VCaP (cell line): ENCODE results near the gene KRT34.
"Not testable (repeated sequence)": the region's sequence is repeated elsewhere in the genome, so short reads cannot be mapped to it uniquely, and the experiment has no call there.

Experiments used
- H3K27ac ChIP-seq: fragments of 450-650 bp; 2 replicates; pipeline ENCODE4 v1.5.1; 2017
- TF ChIP-seq, protein P1 (sequence below): fragments of 450-650 bp; conservative IDR thresholded peaks from 2 replicates; pipeline ENCODE4 v1.5.1; 2017; ENCODE audit warnings: mild to moderate bottlenecking, moderate library complexity

Gene KRT34

DNA sequence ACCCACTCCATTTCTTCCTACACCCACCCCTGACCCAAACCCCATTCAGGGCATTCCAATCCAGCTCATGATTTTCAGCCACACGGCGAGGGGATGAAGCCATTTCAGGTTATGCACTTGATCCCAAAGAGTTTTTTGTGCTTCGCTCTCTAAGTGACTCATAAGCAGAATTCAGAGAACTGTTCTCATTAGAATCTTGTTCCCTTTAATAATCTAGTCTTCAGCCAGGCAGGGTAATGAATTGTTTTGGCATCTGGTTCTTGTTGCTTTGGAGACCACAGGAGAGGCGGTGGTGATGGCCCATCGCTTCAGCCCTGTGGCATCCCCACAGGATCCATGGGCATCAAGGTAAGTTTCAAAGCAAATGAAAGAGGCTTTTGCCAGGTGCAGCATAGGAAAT, 20.1 kb upstream of the KRT34 start:
- TF ChIP-seq, protein P1, sequence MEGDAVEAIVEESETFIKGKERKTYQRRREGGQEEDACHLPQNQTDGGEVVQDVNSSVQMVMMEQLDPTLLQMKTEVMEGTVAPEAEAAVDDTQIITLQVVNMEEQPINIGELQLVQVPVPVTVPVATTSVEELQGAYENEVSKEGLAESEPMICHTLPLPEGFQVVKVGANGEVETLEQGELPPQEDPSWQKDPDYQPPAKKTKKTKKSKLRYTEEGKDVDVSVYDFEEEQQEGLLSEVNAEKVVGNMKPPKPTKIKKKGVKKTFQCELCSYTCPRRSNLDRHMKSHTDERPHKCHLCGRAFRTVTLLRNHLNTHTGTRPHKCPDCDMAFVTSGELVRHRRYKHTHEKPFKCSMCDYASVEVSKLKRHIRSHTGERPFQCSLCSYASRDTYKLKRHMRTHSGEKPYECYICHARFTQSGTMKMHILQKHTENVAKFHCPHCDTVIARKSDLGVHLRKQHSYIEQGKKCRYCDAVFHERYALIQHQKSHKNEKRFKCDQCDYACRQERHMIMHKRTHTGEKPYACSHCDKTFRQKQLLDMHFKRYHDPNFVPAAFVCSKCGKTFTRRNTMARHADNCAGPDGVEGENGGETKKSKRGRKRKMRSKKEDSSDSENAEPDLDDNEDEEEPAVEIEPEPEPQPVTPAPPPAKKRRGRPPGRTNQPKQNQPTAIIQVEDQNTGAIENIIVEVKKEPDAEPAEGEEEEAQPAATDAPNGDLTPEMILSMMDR, result no peak
- H3K27ac ChIP-seq, result no peak overlapping the region

DNA sequence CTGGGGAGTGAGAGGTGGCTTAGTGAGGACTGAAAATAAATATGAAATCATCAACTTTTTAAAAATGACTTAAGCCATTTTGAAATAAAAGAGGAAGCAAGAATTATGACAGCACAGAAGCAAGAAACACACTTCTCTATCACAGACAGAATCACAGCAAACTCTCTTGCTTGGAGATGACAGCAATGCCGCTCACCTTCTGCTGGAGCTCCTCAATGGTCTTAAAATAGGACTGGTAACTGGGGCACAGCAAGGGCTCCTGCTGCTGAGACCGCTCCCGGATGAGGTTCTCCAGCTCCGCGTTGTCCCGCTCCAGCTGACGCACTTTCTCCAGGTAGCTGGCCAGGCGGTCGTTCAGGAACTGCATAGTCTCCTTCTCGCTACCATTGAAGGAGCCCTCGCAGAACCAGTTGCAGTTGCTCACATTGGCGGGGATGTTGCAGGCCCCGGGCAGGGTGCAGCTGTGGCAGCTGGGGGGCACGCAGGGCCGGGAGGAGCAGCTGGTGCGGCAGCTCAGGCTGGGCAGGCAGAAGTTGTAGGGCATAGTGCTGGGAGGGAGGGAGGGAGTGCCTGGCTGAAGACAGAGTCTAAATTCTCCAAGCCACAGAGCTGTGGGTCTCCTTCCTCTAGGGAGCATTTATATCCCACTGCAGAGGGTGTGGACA, 15.0 kb upstream of the KRT34 start, which contains the start of gene KRT31:
Gene KRT31 (minus strand): TSS at position 613 of the 665 bp plus-strand sequence. CDS start 69 bp downstream, at position 544.
- no peak within 1 kb of the TSS for H3K27ac ChIP-seq
- TF ChIP-seq, protein P1, result no peak

DNA sequence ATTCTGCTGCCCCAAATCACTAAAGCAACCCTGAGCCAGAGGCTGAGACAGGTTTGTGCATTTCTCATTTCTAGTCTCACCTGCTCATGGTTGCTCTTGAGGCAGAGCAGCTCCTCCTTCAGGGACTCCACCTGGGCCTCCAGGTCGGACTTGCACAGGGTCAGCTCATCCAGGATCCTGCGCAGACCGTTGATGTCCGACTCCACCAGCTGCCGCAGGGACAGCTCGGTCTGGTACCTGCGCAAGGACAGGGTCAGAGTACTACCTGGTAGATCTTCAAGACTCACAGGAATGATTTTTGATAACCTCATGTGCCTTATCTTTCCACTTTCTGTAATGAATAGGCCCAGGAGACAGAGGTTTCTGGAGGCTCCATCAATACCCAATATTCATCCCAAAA, 14.2 kb upstream of the KRT34 start:
- TF ChIP-seq, protein P1, result no peak
- no peak overlapping the region for H3K27ac ChIP-seq

DNA sequence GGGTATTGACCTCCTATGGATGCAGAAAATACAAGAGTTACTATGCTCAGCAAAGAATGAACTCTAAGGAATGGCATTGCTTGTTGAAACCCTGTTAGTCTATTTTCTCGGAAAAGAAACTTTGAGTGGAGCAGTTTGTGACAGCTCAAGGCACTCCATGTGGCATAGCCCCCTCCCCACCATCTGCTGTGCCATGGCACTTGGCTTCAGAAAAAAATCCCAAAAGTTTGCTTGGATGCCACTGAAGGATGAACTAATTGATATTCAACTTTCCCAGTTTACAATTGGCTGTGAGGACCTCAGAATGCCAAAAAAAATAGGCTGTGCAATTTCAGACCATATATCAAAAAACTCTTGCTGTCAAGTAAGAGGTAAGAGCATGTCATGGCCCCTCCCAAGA, 13.5 kb upstream of the KRT34 start:
- H3K27ac ChIP-seq, result no peak overlapping the region
- TF ChIP-seq, protein P1, result no peak

DNA sequence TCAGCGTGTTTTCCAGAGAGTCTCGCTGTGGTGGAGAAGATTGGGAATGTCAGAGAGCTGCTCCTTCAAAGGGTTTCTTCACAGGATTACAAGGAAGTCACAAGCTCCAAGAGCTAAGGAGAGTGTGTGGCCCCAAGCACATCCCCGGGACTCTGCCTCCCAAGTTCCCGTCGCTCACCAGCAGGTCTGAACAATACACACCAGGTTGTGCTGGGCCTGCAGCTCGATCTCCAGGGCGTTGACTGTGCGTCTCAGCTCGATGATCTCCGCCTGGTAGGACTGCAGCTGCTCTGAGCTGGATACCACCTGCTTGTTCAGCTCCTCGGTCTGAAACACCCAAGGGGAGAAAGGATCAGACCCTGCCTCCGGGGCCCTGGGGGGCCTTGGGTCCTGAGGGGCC, 12.9 kb upstream of the KRT34 start:
- not testable (repeated sequence) for H3K27ac ChIP-seq

DNA sequence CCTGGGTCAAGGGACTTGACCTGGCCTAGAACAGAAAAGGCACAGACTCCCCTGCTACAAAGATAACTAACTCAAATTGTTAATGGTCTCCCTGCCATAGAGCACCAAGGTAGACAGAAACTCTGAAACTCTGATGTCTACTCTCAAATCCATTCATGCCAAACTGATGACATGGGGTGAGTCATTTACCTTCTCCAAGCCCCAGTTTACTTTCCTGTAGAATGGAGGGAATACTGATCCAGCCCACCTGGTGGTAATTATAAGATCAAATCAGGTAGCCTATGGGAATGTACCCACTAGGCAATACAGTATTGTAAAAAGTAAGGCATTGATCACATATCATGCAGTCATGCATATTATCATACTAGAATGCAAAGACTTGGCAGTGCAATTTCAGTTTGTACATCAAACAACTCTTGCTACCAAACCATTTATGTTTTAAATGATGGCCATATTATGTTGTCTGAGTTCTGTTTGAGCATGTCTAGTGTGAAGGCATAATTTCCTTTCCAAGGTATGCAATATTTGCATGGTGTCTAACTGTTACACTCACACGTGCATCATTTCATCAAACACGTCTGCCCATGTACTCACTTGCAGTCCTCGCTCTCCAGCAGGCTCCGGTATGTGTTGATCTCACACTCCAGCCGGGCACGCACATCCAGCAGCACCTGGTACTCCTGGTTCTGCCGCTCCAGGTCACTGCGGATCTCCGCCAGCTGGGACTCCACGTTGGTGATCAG, 12.3 kb upstream of the KRT34 start:
- TF ChIP-seq, protein P1, result no peak
- no peak overlapping the region for H3K27ac ChIP-seq

DNA sequence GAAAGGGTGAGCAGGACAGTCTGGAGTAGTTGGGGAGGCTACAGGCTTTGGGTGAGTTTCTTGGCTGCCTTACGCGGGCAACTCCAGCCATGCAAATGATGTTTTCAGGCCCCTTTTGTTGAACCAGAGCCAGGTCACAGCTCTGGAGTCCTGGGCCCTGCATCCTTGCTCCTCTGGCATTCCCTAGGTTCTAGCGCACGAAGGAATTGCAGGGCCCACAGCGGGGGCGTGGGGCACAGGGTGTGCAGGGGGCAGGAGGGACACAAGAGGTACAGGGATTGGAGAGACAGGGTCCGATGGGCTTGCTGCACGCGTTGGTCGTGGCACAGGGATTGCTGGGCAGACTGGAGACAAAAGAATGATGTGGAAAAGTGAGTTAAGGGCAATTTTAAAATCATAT, 11.7 kb upstream of the KRT34 start:
- H3K27ac ChIP-seq, result no peak overlapping the region
- TF ChIP-seq, protein P1, result no peak

DNA sequence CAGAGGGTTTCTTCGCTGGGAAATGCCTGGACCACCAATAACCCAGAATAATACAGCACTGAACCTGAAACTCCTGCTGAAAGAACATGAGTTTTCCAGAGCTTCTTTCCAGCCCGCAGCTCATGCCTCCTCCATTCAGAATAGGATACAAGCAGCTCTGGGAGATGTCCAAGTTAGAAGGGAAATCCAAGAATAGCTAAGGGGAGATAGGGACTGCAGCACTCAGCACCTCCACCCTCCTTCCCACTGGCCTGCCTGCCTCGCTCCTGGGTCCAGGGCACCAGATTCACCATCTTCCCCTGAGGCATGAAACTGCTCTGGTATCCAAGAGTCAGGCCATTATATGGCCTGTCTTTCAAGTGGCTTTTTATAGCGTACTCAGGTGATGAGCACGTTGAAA, 11.2 kb upstream of the KRT34 start:
- H3K27ac ChIP-seq, result no peak overlapping the region
- TF ChIP-seq, protein P1, result no peak
